Measurements from ENCODE around the gene LHFPL4.

GRCh38 chr3:9498781-9499180 is 54.8 kb downstream of the LHFPL4 start:
- no peak for TF ChIP-seq CTCF (conservative IDR thresholded peaks at IDR 0.05)
- no peak for TF ChIP-seq ZFX (IDR thresholded peaks at IDR 0.05)
